Posterior vena cava (tissue), 2 donors: ENCODE measurements around the gene RNF157. TPM values are rescaled to one million over a fixed set of nuclear protein-coding genes. Genes with fewer than 3 reads are reported as not detected.
A peak's percentile ranks its signal among the peaks of the same experiment; 100 is the strongest.
"Not testable (repeated sequence)": the region's sequence is repeated elsewhere in the genome, so short reads cannot be mapped to it uniquely, and the experiment has no call there.

Experiments used
- DNase-seq: peaks from one replicate; pipeline ENCODE4 v3.0.0-alpha.2; 2020; ENCODE audit warnings: low spot score
- intact Hi-C, 2 donors: fragments of 100-400 bp; cut with DNase I; formaldehyde crosslinking; loops; one replicate each; pipeline versions ENCODE4 v1.14.1 to v1.14.2; 2022 to 2023
- total RNA-seq, 2 donors: library from RNA; stranded (reverse); fragmentation: NEBNext Ultra II Directional; extraction: Animal tissue kit (Norgen Biotek cat#: 25700); gene quantifications; one replicate each; pipeline ENCODE4 v1.2.1, GENCODE V29; 2021
- donor health status: DM: yes; HTN: yes; CAD: no.
- donor health status: DM: yes; HTN: yes; CAD: no.

The RNF157 gene
- total RNA-seq, 2 donors from 2014 or later, result 1.9 TPM

DNA sequence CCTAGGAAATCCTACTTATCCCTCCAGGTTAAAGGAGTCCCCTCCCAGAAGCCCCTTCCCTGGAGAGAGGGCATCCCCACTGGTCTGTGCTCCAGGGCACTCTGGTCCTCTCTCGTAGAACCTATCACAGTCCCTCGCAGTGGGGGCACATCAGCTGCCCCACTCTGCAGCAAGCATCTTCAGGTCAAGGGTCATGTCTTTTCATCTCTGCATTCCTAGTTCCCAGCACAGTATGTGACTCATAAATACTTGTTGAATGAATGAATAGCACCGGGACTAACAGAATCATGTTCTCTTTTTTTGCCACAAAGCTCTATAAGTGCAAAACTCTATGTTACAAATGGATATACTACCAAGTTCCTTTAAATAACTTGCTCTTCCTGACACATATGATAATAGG lies 36.0 kb downstream of the RNF157 start:
- DNase-seq, result no peak
- intact Hi-C loops, result no loop called here

DNA sequence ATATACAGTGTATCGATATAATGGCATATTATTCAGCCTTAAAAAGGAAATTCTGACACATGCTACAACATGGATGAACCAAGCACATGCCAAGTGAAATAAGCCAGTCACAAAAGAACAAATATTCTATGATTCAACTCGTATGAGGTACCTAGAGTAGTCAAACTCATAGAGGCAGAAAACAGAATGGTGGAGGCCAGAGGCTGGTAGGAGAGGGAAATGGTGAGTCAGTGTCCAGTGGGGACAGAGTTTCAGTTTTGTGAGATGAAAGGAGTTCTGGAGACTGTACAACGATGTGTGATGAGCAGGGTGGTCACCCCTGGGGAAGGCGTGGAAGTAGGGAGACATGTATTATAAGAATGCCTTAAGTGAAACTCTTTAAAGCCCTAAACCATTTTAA lies 39.9 kb downstream of the RNF157 start:
- intact Hi-C loops, result no loop called here
- DNase-seq, result no peak

- DNase-seq, result no peak
- intact Hi-C loops, result no loop called here
Measured at GRCh38 chr17:76199469-76199868, 40.8 kb downstream of the RNF157 start.

DNA sequence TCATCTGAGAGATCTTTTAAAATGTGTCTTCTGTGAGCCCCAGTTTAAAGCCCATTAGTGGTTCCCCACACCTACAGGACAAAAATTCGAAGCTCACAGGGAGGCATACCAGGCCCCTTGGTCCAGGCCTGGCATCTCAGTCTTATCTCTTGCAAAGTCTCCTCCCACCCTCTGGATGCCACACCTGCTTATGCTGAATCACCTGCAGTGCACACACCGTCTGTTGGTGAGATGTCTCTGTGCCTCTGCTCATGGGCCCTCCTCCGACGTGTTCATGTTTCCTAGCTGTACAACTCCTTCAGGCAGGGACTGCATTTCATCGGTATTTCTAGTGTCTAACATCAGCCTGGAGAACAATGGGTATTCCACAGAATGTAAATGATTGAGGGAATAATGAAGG lies 41.6 kb downstream of the RNF157 start:
- no peak for DNase-seq
- intact Hi-C loops, result no loop called here

DNA sequence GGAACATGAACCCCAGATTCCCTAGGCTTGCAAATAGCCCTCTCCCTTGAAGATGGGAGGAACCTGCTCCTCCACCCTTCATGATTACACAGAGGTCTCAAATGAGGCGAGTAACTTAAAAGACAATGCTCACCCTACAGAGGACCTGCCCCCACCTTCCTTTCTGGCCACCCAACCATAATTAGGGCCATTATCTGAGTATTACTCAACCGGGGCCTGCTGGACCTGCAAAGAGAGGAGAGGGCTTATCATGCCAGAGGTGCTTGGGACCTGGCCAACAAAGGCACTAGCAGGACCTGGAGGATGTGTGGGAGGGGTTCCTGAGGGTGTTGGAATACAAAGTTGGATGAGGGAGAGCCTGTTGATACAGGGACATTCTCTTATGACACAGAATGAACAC lies 42.4 kb downstream of the RNF157 start:
- DNase-seq, result no peak
- intact Hi-C loops, result no loop called here

DNA sequence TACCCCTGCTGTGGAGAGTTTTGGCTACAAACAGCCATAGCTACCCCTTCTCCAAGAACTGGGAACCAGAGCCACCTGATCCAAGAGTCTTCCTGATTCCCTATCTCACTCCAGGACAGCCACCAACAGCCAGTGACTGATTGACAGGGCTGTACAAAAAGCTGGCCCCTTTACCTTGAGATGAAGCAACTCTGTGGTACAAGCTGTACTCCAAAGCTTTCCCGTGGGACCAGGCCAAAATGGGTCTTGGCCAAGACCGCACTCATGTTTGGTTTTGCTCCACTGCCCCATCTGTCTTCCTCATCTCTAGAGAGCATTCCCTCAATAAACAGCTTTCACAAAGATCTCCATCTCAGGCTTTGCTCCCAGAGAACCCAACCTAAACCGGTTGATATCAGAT lies 43.6 kb downstream of the RNF157 start:
- no peak for DNase-seq
- intact Hi-C loops, result no loop called here

DNA sequence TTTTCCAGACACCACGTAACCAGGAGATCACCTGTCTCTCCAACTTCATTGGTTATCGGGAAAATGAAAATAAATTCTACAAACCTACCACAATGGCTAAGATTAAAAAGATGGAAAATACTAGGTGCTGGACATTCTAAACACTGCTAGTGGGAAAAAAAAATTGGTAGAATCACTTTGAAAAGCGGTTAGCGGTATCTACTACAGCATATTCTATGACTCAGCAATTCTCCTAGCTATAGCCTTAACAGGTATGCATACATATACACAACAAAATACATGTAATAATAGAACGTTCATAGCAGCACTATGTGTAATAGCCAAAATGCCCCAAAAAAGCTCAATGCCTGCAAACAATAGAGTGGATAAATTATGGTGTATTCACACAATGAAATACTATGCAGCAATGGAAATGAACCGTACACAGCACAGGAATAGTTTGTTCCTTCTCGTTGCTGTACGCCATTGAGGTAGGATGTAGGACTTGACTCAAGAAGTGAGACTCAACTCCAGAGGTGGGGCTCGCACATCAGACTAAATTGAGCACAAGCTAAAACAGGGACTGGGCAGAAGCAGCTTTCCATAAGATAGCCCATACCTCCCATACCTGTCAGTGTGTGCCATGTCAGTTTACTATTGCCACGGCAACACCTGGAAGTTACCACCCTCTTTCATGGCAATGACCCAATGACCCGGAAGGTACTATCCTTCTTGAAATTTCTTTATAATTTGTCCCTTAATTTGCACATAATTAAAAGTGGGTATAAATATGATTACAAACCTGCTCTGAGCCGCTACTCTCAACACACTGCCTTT lies 44.8 kb downstream of the RNF157 start:
- no peak for DNase-seq
- intact Hi-C loops, result no loop called here

DNA sequence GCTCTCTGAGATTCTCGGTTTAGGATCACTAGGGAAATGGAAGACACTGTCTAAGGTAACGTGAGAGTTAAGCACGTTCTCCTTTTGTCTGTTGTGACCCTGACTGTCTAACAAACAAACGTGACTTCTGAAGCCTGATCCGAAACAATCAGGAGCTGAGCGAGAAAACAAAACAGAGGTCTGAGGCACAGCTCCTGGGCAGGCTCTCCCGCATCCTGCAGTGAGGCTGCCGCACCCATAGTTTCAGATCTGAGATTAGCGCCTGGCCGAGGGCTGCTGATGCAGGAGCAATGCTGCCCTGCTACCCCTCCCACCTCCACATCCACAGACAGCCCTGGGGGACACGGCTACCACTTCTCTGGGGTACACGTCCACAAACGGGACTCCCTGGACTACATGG lies 46.7 kb downstream of the RNF157 start:
- intact Hi-C loops, result no loop called here
- DNase-seq, result no peak

- no peak for DNase-seq
- intact Hi-C loops, result no loop called here
Measured at GRCh38 chr17:76191896-76192295, 48.4 kb downstream of the RNF157 start.

DNA sequence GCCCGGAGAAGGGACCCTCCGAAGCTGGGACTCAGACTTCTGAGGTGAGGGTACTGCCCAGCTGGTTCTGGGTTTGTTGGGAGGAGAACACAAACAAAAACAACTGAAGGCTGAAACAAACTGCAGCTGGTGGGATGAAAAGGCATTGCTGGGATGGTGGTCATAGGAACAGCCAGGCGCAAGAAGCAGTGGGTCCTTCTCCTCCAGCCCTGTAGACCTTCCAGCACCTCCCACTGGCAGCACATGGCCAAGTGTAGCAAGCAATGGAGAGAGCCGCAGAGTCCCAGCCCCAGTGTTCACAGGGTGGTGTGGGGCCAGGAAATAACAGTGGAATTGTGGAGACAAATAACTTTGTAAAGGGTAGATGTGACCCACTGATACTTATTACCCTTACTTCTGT lies 50.6 kb downstream of the RNF157 start:
- intact Hi-C loops, result no loop called here
- DNase-seq, result no peak

- DNase-seq, result no peak
- intact Hi-C loops, result no loop called here
Measured at GRCh38 chr17:76189247-76189646, 51.0 kb downstream of the RNF157 start.

GRCh38 chr17:76188213-76189016 lies 51.9 kb downstream of the RNF157 start:
- intact Hi-C loops, result no loop called here
- no peak for DNase-seq

DNA sequence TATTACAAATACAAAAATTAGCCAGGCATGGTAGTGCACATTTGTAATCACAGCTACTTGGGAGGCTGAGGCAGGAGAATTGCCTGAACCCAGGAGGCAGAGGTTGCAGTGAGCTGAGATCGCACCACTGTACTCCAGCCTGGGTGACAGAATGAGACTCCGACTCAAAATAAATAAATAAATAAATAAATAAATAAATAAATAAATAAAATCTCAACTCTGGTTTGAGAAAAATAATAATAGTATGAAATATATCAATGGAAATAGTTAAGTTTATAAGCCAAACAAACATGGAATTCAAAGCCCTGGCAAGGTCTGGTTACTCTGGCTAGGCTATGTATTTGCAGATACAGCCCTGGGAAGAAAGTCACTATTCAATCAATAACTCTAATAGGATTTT lies 53.5 kb downstream of the RNF157 start:
- DNase-seq, intact Hi-C loops: not testable (repeated sequence)

DNA sequence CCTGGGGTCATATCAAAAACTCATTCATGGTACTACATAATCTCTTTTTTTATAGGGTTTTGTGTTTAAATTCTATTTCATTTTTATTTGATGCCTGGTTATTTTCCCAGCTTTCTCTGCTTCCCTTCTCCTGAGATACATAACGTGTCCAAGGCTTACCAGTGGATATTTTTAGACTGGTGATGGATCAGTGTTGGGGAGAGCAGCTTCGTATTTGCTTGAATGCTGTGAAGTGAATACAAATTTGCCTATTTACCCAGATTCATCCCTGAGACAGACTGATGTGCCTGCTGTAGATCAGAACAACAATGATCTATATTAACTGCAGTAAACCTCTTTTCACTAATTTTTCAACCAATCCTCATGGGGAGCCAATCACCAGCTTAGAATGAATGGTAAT lies 56.0 kb downstream of the RNF157 start:
- intact Hi-C loops, result no loop called here
- DNase-seq, result no peak

GRCh38 chr17:76182016-76182764 lies 58.1 kb downstream of the RNF157 start:
- intact Hi-C loops, result no loop called here
- peak; percentile 96 for DNase-seq

GRCh38 chr17:76179496-76180467 lies 60.5 kb downstream of the RNF157 start:
- no peak for DNase-seq
- intact Hi-C loops, result loop anchor here in 1 of 2 donors (5.0 kb wide), 1 partner anchor 47 kb away; no protein-coding TSS in a partner anchor

DNA sequence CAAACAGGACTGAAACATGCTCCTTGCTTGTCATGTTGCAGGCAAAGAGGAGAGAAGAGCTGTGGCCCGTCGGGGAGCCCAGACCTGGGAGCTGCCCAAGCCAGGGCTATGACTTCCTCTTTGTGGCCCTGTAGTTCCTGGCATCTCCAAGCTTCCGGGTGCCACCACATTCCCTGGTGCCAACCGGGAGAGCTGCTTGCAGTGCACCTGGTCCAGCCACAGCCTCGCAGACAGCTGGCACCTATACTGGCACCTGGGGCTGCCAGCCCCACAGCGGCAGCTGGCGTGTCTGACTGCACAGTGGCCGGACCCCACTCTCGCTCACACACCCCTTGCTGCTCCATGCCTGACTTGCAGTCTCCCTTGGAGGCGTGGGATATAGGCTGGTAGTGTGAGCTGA lies 62.2 kb downstream of the RNF157 start:
- DNase-seq, result no peak
- intact Hi-C loops, result loop anchor here in 1 of 2 donors (5.0 kb wide), 1 partner anchor 46 kb away; no protein-coding TSS in a partner anchor

DNA sequence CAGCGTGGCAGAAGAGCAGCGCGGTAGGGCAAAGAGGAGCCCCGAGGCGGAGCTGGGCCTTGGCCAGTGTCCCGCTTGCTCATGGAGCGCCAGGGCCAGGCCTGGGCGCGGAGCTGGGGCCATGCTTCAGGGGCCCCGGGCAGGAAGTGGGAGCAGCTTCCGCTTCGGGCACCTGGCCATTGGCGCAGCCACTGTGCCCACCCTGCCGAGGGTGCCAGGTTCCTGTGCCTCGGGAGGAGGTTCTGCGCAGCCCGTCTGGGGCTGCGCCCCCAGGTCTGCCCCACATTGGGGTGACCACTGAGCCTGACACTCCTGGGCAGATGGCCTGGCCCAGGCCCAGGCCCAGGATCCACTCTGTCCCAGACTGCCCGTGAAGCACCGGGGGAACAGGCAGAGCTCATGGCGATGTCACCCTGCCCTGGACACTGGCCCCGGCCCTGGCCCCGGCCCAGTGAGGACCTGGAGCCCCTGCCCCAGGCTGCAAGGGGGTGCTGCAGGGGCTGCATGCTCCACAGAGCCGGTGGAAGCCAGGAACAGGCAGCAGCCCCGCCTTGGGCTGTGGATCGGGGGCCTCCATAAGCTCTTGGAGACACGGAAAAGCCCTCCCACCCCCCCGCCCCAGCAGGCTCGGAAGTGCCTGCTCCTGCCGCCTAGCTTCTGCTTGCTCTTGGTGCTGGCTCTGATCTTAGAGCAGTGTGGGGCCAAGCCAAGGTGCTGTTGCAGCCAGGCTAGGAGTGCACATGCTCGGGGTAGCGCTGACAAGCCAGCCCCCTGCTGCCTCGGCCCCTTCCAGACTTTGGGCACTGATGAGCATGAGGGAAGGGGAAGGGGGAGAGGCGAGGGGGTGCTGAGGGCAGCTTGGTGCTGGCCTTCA lies 63.4 kb downstream of the RNF157 start:
- DNase-seq, result no peak

More for the DNA sequence above, 63.4 kb downstream of the RNF157 start:
- intact Hi-C loops, result loop anchor here in 1 of 2 donors (5.0 kb wide), 1 partner anchor 45 kb away; no protein-coding TSS in a partner anchor
